OCI-LY3 (cell line): ENCODE results near the gene CDCP2.

Experiments
- H2AFZ ChIP-seq: fragments of 200-600, 300-600 bp; shearing (Covaris generic); 2 replicates; pipeline ENCODE4 v1.6.0; 2014; ENCODE audit warnings: antibody characterized with exemption, low read depth, low read length
- H3K27ac ChIP-seq: fragments of 200-600, 300-600 bp; sonication (generic); 2 replicates; pipeline ENCODE4 v1.5.1; 2014; ENCODE audit warnings: mild to moderate bottlenecking, low read length, moderate library complexity, mixed read lengths
- H3K27me3 ChIP-seq: fragments of 200-600, 300-600 bp; sonication (generic); 2 replicates; pipeline ENCODE4 v1.6.1; 2014; ENCODE audit warnings: low read depth, low read length, mixed read lengths
- H3K36me3 ChIP-seq: fragments of 200-600, 300-600 bp; sonication (generic); replicated peaks from 2 replicates; pipeline ENCODE3; 2014; ENCODE audit warnings: low read depth, low read length, mixed read lengths
- H3K4me1 ChIP-seq: fragments of 300-600, 200-600 bp; sonication (generic); 2 replicates; pipeline ENCODE4 v1.6.1; 2014; ENCODE audit warnings: low read length, mixed read lengths
- H3K4me2 ChIP-seq: fragments of 200-600, 300-600 bp; sonication (generic); 2 replicates; pipeline ENCODE4 v1.6.1; 2014; ENCODE audit warnings: low read length, mixed read lengths
- H3K4me3 ChIP-seq: fragments of 300-600, 200-600 bp; sonication (generic); 2 replicates; pipeline ENCODE4 v1.5.1; 2014; ENCODE audit warnings: antibody characterized with exemption, mild to moderate bottlenecking, low read length, moderate library complexity
- H3K79me2 ChIP-seq: fragments of 300-600, 200-600 bp; shearing (Covaris generic); 2 replicates; pipeline ENCODE4 v1.6.1; 2014; ENCODE audit warnings: mild to moderate bottlenecking, low read length, mixed read lengths
- H3K9ac ChIP-seq: fragments of 300-600, 200-600 bp; shearing (Covaris generic); 2 replicates; pipeline ENCODE4 v1.6.0; 2014; ENCODE audit warnings: mild to moderate bottlenecking, low read length, moderate library complexity
- H3K9me3 ChIP-seq: fragments of 200-600, 300-600 bp; shearing (Covaris generic); 2 replicates; pipeline ENCODE4 v1.6.1; 2014; ENCODE audit warnings: low read length, mixed read lengths; ENCODE audit not compliant: insufficient read depth
- H4K20me1 ChIP-seq: fragments of 200-600, 300-600 bp; sonication (generic); 2 replicates; pipeline ENCODE4 v1.6.1; 2016; ENCODE audit warnings: low read length, mixed read lengths; ENCODE audit not compliant: insufficient read depth
- CTCF ChIP-seq: fragments of 200-600, 300-600 bp; sonication (generic); IDR thresholded peaks from 2 replicates; pipeline ENCODE4 v1.5.1; 2014; ENCODE audit warnings: antibody characterized with exemption, low read length, low read depth
- EZH2phosphoT487 ChIP-seq: fragments of 200-600 bp; shearing (Covaris generic); IDR thresholded peaks from 2 replicates; pipeline ENCODE4 v1.6.1; 2018; ENCODE audit warnings: antibody characterized with exemption, mixed run types, low read depth

Gene CDCP2

GRCh38 chr1:54163051-54163450, 10.3 kb upstream of the CDCP2 start:
- Histone ChIP-seq H3K4me3 (no peak overlapping the region), H3K27ac (no peak overlapping the region), H3K27me3 (no peaks in the 10 kb centered on the region), H3K79me2 (no peaks in the 10 kb centered on the region), H3K36me3 (no peaks in the 10 kb centered on the region), H4K20me1 (no peaks in the 10 kb centered on the region), H2AFZ (no peak overlapping the region), H3K9me3 (no peaks in the 10 kb centered on the region), H3K4me2 (no peak overlapping the region), H3K9ac (no peak overlapping the region), H3K4me1 (no peaks in the 10 kb centered on the region)
- TF ChIP-seq EZH2phosphoT487 (no peak), CTCF (no peak)

- Histone ChIP-seq H3K9ac (no peak overlapping the region), H3K27ac (no peak overlapping the region), H3K27me3 (no peaks in the 10 kb centered on the region), H2AFZ (no peak overlapping the region), H3K4me2 (no peak overlapping the region), H3K4me3 (no peak overlapping the region), H3K9me3 (no peaks in the 10 kb centered on the region), H4K20me1 (no peaks in the 10 kb centered on the region), H3K4me1 (no peaks in the 10 kb centered on the region), H3K36me3 (no peaks in the 10 kb centered on the region), H3K79me2 (no peaks in the 10 kb centered on the region)
- TF ChIP-seq CTCF (no peak), EZH2phosphoT487 (no peak)
Observed at GRCh38 chr1:54161495-54162168, 8.8 kb upstream of the CDCP2 start.

GRCh38 chr1:54160351-54160750, 7.6 kb upstream of the CDCP2 start:
- Histone ChIP-seq H3K27me3 (no peaks in the 10 kb centered on the region), H2AFZ (no peak overlapping the region), H3K79me2 (no peaks in the 10 kb centered on the region), H3K9ac (no peak overlapping the region), H3K27ac (no peak overlapping the region), H3K4me1 (no peaks in the 10 kb centered on the region), H3K4me3 (no peak overlapping the region), H3K9me3 (no peaks in the 10 kb centered on the region), H3K4me2 (no peak overlapping the region), H4K20me1 (no peaks in the 10 kb centered on the region), H3K36me3 (no peaks in the 10 kb centered on the region)
- TF ChIP-seq EZH2phosphoT487 (no peak), CTCF (no peak)

- no peak overlapping the region for H3K27ac ChIP-seq
- H2AFZ ChIP-seq = no peak overlapping the region
- TF ChIP-seq EZH2phosphoT487 = no peak
- no peak for TF ChIP-seq CTCF
- H4K20me1 ChIP-seq = no peaks in the 10 kb centered on the region
- H3K4me3 ChIP-seq = no peak overlapping the region
- H3K4me1 ChIP-seq = no peaks in the 10 kb centered on the region
- H3K79me2 ChIP-seq = no peaks in the 10 kb centered on the region
- H3K9me3 ChIP-seq = no peaks in the 10 kb centered on the region
- no peak overlapping the region for H3K9ac ChIP-seq
- H3K36me3 ChIP-seq = no peaks in the 10 kb centered on the region
- no peak overlapping the region for H3K4me2 ChIP-seq
- no peaks in the 10 kb centered on the region for H3K27me3 ChIP-seq
Observed at GRCh38 chr1:54159733-54160316, 7.0 kb upstream of the CDCP2 start.
